ENCODE results near the gene PRRG1. TPM values are rescaled to one million over a fixed set of nuclear protein-coding genes. Genes with fewer than 3 reads are reported as not detected.

PRRG1 gene
- polyA plus RNA-seq, 1 donor = 6.6 TPM

DNA sequence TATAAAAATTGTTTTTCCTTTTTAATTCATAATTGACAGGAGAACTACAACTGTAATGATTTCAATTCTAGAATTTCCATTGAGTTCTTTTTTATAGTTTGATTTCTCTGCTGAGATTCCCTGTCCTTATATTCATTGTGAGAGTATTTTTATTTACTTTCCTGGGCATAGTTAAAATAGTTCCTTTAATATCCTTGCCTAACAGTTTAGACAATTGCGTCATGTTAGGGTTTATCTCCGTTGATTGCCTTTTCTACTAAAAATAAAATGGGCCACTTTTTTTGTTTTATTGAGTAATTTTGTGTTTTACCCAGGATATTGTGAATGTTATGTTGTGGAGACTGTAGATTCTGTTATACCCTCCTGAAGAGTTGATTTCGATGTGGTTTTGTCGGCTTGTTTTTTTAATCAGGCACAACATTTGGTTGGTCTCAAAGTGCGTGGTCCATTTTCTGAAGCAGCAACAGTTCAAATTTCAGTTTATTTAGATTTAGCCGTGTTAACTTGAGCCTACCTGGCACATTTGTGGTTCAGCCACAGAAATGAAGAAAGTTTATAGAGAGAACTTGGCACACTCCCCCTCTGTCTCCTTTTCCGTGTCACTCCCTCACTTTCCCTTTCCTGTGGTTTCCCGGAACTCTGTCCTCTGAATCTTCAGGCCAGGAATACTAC lies 16.0 kb upstream of the PRRG1 start:
- WGBS (ENCODE audit: insufficient coverage, low lambda C conversion rate) = no CpG with 5 or more reads among the region's 8 CpGs
- H3K36me3 ChIP-seq (ENCODE audit: control insufficient read depth, insufficient read depth, low read length) = no peaks in the 10 kb centered on the region
- DNase-seq = no peak
- H3K27me3 ChIP-seq (ENCODE audit: control insufficient read depth, insufficient read depth, low read length) = no peaks in the 10 kb centered on the region
- no peaks in the 10 kb centered on the region for H3K9me3 ChIP-seq (ENCODE audit: control insufficient read depth, low read depth, low read length)
- H3K4me1 ChIP-seq (ENCODE audit: control insufficient read depth, insufficient read depth, low read length) = no peaks in the 10 kb centered on the region
- H3K4me3 ChIP-seq (ENCODE audit: low read length) = no peak overlapping the region
- H3K27ac ChIP-seq (ENCODE audit: low read length) = no peak overlapping the region

DNA sequence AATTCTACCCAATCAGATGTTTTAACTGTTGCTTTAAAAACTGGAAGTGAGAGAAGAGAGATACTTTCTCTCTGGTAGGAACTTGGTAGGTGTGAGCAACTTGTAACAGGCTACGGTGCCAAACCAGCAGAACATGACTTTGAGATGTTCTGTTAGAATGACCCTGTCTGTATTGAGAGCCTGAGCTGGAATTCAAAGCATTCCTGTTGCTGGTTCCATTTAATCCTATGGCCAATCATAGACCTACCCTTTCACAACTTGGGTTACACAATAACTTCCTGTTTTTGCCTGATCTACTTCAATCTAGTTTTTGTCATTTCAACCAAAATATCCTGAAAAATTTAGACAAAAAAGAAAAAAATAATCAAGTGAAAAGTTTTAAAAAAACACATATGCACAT lies 1.7 kb upstream of the PRRG1 start:
- Histone ChIP-seq H3K4me1 (ENCODE audit: control insufficient read depth, insufficient read depth, low read length) (no peaks in the 10 kb centered on the region), H3K4me3 (ENCODE audit: low read length) (no peak overlapping the region), H3K27ac (ENCODE audit: low read length) (no peak overlapping the region), H3K9me3 (ENCODE audit: control insufficient read depth, low read depth, low read length) (no peaks in the 10 kb centered on the region), H3K36me3 (ENCODE audit: control insufficient read depth, insufficient read depth, low read length) (no peaks in the 10 kb centered on the region), H3K27me3 (ENCODE audit: control insufficient read depth, insufficient read depth, low read length) (no peaks in the 10 kb centered on the region)
- no CpG with 5 or more reads among the region's 1 CpG for WGBS (ENCODE audit: insufficient coverage, low lambda C conversion rate)
- DNase-seq = no peak

GRCh38 chrX:37348231-37348970 lies 763 bp upstream of the PRRG1 start:
- DNase-seq = no peak
- Histone ChIP-seq H3K4me1 (ENCODE audit: control insufficient read depth, insufficient read depth, low read length) (no peaks in the 10 kb centered on the region), H3K27ac (ENCODE audit: low read length) (peak overlapping the region; percentile 38), H3K4me3 (ENCODE audit: low read length) (peak overlapping the region; percentile 48), H3K9me3 (ENCODE audit: control insufficient read depth, low read depth, low read length) (no peaks in the 10 kb centered on the region), H3K27me3 (ENCODE audit: control insufficient read depth, insufficient read depth, low read length) (no peaks in the 10 kb centered on the region), H3K36me3 (ENCODE audit: control insufficient read depth, insufficient read depth, low read length) (no peaks in the 10 kb centered on the region)
- no CpG with 5 or more reads among the region's 11 CpGs for WGBS (ENCODE audit: insufficient coverage, low lambda C conversion rate)

GRCh38 chrX:37348971-37349220 lies 268 bp upstream of the PRRG1 start:
- peak overlapping the region; percentile 48 for H3K4me3 ChIP-seq (ENCODE audit: low read length)
- no peaks in the 10 kb centered on the region for H3K4me1 ChIP-seq (ENCODE audit: control insufficient read depth, insufficient read depth, low read length)
- H3K27me3 ChIP-seq (ENCODE audit: control insufficient read depth, insufficient read depth, low read length) = no peaks in the 10 kb centered on the region
- DNase-seq = no peak
- H3K27ac ChIP-seq (ENCODE audit: low read length) = peak overlapping the region; percentile 38
- no peaks in the 10 kb centered on the region for H3K9me3 ChIP-seq (ENCODE audit: control insufficient read depth, low read depth, low read length)
- WGBS (ENCODE audit: insufficient coverage, low lambda C conversion rate) = no CpG with 5 or more reads among the region's 18 CpGs
- H3K36me3 ChIP-seq (ENCODE audit: control insufficient read depth, insufficient read depth, low read length) = no peaks in the 10 kb centered on the region

- Histone ChIP-seq H3K9me3 (ENCODE audit: control insufficient read depth, low read depth, low read length) (no peaks in the 10 kb centered on the region), H3K27me3 (ENCODE audit: control insufficient read depth, insufficient read depth, low read length) (no peaks in the 10 kb centered on the region), H3K27ac (ENCODE audit: low read length) (peak overlapping the region; percentile 85), H3K4me1 (ENCODE audit: control insufficient read depth, insufficient read depth, low read length) (no peaks in the 10 kb centered on the region), H3K36me3 (ENCODE audit: control insufficient read depth, insufficient read depth, low read length) (no peaks in the 10 kb centered on the region), H3K4me3 (ENCODE audit: low read length) (peak overlapping the region; percentile 71)
- DNase-seq = peak; percentile 38 to 59
- 17% methylated on average over 1 of the region's 8 CpGs for WGBS (ENCODE audit: insufficient coverage, low lambda C conversion rate)
These were observed 836 bp downstream of the PRRG1 start for GRCh38 chrX:37350034-37350365.

GRCh38 chrX:37353646-37354045 lies 4.5 kb downstream of the PRRG1 start:
- WGBS (ENCODE audit: insufficient coverage, low lambda C conversion rate) = no CpG with 5 or more reads among the region's 2 CpGs
- Histone ChIP-seq H3K36me3 (ENCODE audit: control insufficient read depth, insufficient read depth, low read length) (no peaks in the 10 kb centered on the region), H3K9me3 (ENCODE audit: control insufficient read depth, low read depth, low read length) (no peaks in the 10 kb centered on the region), H3K27ac (ENCODE audit: low read length) (no peak overlapping the region), H3K4me1 (ENCODE audit: control insufficient read depth, insufficient read depth, low read length) (no peaks in the 10 kb centered on the region), H3K4me3 (ENCODE audit: low read length) (no peak overlapping the region), H3K27me3 (ENCODE audit: control insufficient read depth, insufficient read depth, low read length) (no peaks in the 10 kb centered on the region)
- no peak for DNase-seq

DNA sequence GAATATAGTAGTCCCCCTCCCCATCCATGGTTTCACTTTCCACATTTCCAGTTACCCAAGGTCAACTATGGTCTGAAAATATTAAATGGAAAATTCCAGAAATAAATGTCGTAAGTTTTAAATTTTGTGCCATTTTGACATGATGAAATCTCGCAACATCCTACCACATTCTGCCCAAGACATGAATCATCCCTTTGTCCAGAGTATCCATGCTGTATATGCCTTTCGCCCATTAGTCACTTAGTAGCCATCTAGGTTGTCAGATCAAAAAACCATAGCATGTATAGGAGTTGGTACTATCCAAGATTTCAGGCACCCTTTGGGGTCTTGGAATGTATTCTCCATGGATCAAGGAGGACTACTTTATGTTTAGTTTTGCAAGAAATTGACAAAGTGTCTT lies 8.3 kb downstream of the PRRG1 start:
- H3K4me3 ChIP-seq (ENCODE audit: low read length) = no peak overlapping the region
- H3K27me3 ChIP-seq (ENCODE audit: control insufficient read depth, insufficient read depth, low read length) = no peaks in the 10 kb centered on the region
- no peak for DNase-seq
- no peaks in the 10 kb centered on the region for H3K4me1 ChIP-seq (ENCODE audit: control insufficient read depth, insufficient read depth, low read length)
- no peak overlapping the region for H3K27ac ChIP-seq (ENCODE audit: low read length)
- no CpG with 5 or more reads among the region's 3 CpGs for WGBS (ENCODE audit: insufficient coverage, low lambda C conversion rate)
- no peaks in the 10 kb centered on the region for H3K9me3 ChIP-seq (ENCODE audit: control insufficient read depth, low read depth, low read length)
- H3K36me3 ChIP-seq (ENCODE audit: control insufficient read depth, insufficient read depth, low read length) = no peaks in the 10 kb centered on the region

DNA sequence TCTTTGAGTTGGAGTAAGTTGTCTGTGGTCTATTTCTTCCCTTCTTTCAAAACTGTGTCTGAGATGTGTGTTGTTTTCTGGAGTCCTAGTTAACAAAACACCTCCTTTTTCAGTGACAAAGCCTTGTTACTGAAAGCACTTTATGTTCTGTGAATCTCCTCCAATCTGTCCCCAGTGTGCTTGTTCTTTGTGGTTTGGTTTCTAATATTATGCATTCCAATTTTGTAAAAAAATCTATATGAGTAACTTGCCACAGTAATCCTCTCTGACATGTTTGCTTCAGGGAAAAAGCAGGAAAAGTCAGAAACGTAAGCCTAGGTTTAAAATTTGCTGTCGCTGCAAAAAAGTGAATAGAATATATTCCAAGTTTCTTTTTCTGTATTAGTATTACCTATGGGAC lies 12.4 kb downstream of the PRRG1 start:
- no peak overlapping the region for H3K4me3 ChIP-seq (ENCODE audit: low read length)
- no CpG with 5 or more reads among the region's 2 CpGs for WGBS (ENCODE audit: insufficient coverage, low lambda C conversion rate)

DNA sequence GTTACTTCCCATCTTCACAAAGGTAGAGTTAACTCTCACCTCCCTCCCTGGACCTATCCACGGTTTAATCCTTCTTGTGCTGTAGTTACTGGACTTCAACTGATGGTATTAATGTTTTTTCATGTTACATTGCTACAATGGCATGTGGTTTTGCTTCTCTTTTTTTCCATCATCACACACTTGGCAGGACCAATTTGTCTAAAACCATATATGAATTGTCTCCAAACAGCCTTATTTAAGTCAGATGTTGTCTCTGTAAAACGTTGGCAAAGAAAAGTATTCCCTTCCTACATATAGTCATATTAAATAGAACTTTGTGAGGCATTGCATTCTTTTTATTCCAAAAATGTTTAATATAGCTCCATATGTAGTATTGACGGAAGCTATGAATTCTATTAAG lies 15.5 kb downstream of the PRRG1 start:
- Histone ChIP-seq H3K27ac (ENCODE audit: low read length) (no peak overlapping the region), H3K9me3 (ENCODE audit: control insufficient read depth, low read depth, low read length) (no peaks in the 10 kb centered on the region), H3K27me3 (ENCODE audit: control insufficient read depth, insufficient read depth, low read length) (no peaks in the 10 kb centered on the region), H3K4me1 (ENCODE audit: control insufficient read depth, insufficient read depth, low read length) (no peaks in the 10 kb centered on the region), H3K4me3 (ENCODE audit: low read length) (no peak overlapping the region), H3K36me3 (ENCODE audit: control insufficient read depth, insufficient read depth, low read length) (no peaks in the 10 kb centered on the region)
- no peak for DNase-seq
- WGBS (ENCODE audit: insufficient coverage, low lambda C conversion rate) = 83% methylated on average over 1 of the region's 3 CpGs

More for the DNA sequence above, 12.4 kb downstream of the PRRG1 start:
- Histone ChIP-seq H3K9me3 (ENCODE audit: control insufficient read depth, low read depth, low read length) (no peaks in the 10 kb centered on the region), H3K36me3 (ENCODE audit: control insufficient read depth, insufficient read depth, low read length) (no peaks in the 10 kb centered on the region), H3K27me3 (ENCODE audit: control insufficient read depth, insufficient read depth, low read length) (no peaks in the 10 kb centered on the region), H3K4me1 (ENCODE audit: control insufficient read depth, insufficient read depth, low read length) (no peaks in the 10 kb centered on the region), H3K27ac (ENCODE audit: low read length) (no peak overlapping the region)
- no peak for DNase-seq

- no peak overlapping the region for H3K4me3 ChIP-seq (ENCODE audit: low read length)
- no peak for DNase-seq
- no peaks in the 10 kb centered on the region for H3K4me1 ChIP-seq (ENCODE audit: control insufficient read depth, insufficient read depth, low read length)
- H3K27me3 ChIP-seq (ENCODE audit: control insufficient read depth, insufficient read depth, low read length) = no peaks in the 10 kb centered on the region
- H3K9me3 ChIP-seq (ENCODE audit: control insufficient read depth, low read depth, low read length) = no peaks in the 10 kb centered on the region
- WGBS (ENCODE audit: insufficient coverage, low lambda C conversion rate) = no CpG with 5 or more reads among the region's 2 CpGs
- H3K36me3 ChIP-seq (ENCODE audit: control insufficient read depth, insufficient read depth, low read length) = no peaks in the 10 kb centered on the region
- no peak overlapping the region for H3K27ac ChIP-seq (ENCODE audit: low read length)
These were observed 18.8 kb downstream of the PRRG1 start for GRCh38 chrX:37367946-37368345.
